K562 (cell line): Measurements from ENCODE around the gene SERPINA5. TPM values are rescaled to one million over a fixed set of nuclear protein-coding genes. Genes with fewer than 3 reads are reported as not detected.

Experiments used
- ESRRA ChIP-seq: fragments of 450-650 bp; IDR thresholded peaks from 2 replicates; pipeline ENCODE4 v1.6.1; 2014; ENCODE audit warnings: low read depth, mild to moderate bottlenecking, moderate library complexity, borderline replicate concordance
- ZNF79 ChIP-seq: fragments of 250-450 bp; sonication (Bioruptor Pico); IDR thresholded peaks from 2 replicates; pipeline ENCODE4 v1.4.0; 2020; ENCODE audit warnings: low read depth, mild to moderate bottlenecking, moderate library complexity
- polyA plus RNA-seq, 8 experiments: library from polyadenylated mRNA; depleted of rRNA in 4 of 8; stranded (reverse) in 5 of 8; unstranded in 3 of 8; fragments of >200 nt; fragmentation: Nextera tagmentation in 2 of 8; fragmentation: Illumina TruSeq in 1 of 8; extraction: Ambion mirVana in 2 of 8; extraction: Trizol in 1 of 8; gene quantifications; 2 replicates each; pipeline versions ENCODE4 v1.2.1 to v1.2.3, GENCODE V29; 2011 to 2014; ENCODE audit warnings: inconsistent platforms in 1 of 8, missing spikeins in 1 of 8
- total RNA-seq, 7 experiments: library from RNA; depleted of rRNA in 6 of 7; stranded (reverse); fragments of >200 nt in 6 of 7; fragmentation: Illumina TruSeq in 2 of 7; extraction: Trizol in 2 of 7; gene quantifications; 2 replicates each; pipeline versions ENCODE4 v1.2.1 to v1.2.3, GENCODE V29; 2011 to 2021; ENCODE audit warnings: low replicate concordance in 1 of 7
- TF ChIP-seq, protein P1 (sequence below), 2 experiments: fragments of 450-650 bp; IDR thresholded peaks; 2 replicates each; pipeline ENCODE4 v1.6.1; 2016; ENCODE audit warnings: mild to moderate bottlenecking in 2 of 2, borderline replicate concordance in 1 of 2, low read depth in 1 of 2, moderate library complexity in 1 of 2
- TF ChIP-seq, protein P2 (sequence below): fragments of 450-650 bp; formaldehyde crosslinking; conservative IDR thresholded peaks from 2 replicates; pipeline ENCODE4 v1.4.0; 2022; ENCODE audit warnings: mild to moderate bottlenecking, missing genetic modification characterization

SERPINA5 gene
- total and polyA plus RNA-seq, 9 of the 15 experiments (the other 6 are each of a cell fraction or from before 2014, with no cell fraction given): 0.38 TPM; not detected in 8

DNA sequence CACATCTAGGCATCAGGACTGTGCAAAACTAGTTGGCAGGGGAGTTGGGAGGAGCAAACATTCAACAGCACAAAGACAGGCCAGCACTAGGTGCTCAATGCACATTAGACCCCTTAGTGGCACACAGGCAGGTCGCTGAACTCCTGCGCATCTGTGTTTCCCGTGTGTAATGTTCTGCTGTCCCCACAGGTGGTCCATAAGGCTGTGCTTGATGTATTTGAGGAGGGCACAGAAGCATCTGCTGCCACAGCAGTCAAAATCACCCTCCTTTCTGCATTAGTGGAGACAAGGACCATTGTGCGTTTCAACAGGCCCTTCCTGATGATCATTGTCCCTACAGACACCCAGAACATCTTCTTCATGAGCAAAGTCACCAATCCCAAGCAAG lies 42.2 kb downstream of the SERPINA5 start (continued):
- TF ChIP-seq, protein P1, sequence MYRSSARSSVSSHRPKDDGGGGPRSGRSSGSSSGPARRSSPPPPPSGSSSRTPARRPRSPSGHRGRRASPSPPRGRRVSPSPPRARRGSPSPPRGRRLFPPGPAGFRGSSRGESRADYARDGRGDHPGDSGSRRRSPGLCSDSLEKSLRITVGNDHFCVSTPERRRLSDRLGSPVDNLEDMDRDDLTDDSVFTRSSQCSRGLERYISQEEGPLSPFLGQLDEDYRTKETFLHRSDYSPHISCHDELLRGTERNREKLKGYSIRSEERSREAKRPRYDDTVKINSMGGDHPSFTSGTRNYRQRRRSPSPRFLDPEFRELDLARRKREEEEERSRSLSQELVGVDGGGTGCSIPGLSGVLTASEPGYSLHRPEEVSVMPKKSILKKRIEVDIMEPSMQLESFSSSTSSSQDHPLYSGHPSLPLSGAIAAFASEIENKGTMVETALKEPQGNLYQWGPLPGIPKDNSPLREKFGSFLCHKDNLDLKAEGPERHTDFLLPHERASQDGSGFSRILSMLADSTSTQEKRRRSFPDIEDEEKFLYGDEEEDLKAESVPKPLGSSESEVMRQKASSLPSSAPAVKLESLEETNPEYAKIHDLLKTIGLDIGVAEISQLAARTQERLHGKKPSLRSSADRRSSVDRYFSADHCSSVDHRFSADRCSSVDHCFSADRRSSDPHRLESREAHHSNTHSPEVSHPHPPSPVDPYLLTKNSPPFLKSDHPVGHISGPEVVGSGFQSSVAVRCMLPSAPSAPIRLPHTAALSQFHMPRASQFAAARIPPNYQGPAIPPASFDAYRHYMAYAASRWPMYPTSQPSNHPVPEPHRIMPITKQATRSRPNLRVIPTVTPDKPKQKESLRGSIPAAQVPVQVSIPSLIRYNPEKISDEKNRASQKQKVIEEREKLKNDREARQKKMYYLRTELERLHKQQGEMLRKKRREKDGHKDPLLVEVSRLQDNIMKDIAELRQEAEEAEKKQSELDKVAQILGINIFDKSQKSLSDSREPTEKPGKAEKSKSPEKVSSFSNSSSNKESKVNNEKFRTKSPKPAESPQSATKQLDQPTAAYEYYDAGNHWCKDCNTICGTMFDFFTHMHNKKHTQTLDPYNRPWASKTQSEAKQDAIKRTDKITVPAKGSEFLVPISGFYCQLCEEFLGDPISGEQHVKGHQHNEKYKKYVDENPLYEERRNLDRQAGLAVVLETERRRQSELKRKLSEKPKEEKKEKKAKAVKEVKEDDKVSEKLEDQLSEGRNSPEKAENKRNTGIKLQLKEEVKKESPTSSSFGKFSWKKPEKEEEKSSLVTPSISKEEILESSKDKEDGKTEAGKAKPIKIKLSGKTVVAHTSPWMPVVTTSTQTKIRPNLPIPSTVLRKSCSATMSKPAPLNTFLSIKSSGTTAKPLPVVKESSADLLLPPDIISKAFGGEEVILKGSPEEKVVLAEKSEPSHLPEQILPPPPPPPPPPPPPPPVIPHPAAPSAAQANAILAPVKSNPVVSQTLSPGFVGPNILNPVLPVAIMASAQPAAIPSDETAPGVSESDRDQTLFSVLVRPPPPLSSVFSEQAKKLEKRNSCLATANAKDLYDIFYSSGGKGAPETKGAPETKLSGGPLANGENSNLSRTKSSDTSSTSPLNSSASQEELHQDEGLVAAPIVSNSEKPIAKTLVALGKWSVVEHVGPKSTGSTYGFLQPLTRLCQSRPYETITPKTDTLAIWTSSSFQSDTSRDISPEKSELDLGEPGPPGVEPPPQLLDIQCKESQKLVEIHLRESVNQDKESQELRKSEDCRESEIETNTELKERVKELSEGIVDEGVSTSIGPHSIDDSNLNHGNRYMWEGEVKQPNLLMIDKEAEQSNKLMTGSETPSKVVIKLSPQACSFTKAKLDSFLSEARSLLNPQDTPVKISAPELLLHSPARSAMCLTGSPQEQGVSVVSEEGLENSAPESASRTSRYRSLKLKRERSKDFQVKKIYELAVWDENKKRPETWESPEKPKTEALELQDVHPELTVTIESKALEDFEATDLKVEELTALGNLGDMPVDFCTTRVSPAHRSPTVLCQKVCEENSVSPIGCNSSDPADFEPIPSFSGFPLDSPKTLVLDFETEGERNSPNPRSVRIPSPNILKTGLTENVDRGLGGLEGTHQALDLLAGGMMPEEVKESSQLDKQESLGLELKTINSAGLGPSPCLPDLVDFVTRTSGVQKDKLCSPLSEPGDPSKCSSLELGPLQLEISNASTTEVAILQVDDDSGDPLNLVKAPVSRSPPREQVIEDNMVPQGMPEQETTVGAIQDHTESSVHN (IDR thresholded peaks at IDR 0.05; ENCODE audit: borderline replicate concordance in 1 of 2, low read depth in 1 of 2): no peak
- TF ChIP-seq ZNF79 (CRISPR knock-in tag): no peak
- TF ChIP-seq ESRRA: no peak
- TF ChIP-seq, protein P2, sequence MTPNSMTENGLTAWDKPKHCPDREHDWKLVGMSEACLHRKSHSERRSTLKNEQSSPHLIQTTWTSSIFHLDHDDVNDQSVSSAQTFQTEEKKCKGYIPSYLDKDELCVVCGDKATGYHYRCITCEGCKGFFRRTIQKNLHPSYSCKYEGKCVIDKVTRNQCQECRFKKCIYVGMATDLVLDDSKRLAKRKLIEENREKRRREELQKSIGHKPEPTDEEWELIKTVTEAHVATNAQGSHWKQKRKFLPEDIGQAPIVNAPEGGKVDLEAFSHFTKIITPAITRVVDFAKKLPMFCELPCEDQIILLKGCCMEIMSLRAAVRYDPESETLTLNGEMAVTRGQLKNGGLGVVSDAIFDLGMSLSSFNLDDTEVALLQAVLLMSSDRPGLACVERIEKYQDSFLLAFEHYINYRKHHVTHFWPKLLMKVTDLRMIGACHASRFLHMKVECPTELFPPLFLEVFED (CRISPR knock-in tag): no peak
